Trophoblast cell (in vitro differentiated cells and primary cell): Measurements from ENCODE around the gene NTN5.
A peak's percentile ranks its signal among the peaks of the same experiment; 100 is the strongest.

ENCODE experiments used
- DNase-seq, 2 donors: peaks; one replicate each; pipeline ENCODE4 v3.0.0-alpha.2; 2016
- H2AFZ ChIP-seq: 2 replicates; pipeline ENCODE4 v1.6.1; 2013; ENCODE audit warnings: low read length, moderate library complexity, mild to moderate bottlenecking; ENCODE audit not compliant: insufficient read depth, poor library complexity
- H2AK5ac ChIP-seq: 2 replicates; pipeline ENCODE4 v1.6.1; 2013; ENCODE audit warnings: mild to moderate bottlenecking, low read length
- H2BK120ac ChIP-seq: 2 replicates; pipeline ENCODE4 v1.6.1; 2013; ENCODE audit warnings: low read length, mild to moderate bottlenecking, moderate library complexity; ENCODE audit not compliant: insufficient read depth, poor library complexity
- H2BK12ac ChIP-seq: 2 replicates; pipeline ENCODE4 v1.6.1; 2013; ENCODE audit warnings: mild to moderate bottlenecking, low read length, moderate library complexity
- H2BK5ac ChIP-seq: 2 replicates; pipeline ENCODE4 v1.6.1; 2013; ENCODE audit warnings: low read length, low read depth, moderate library complexity, mild to moderate bottlenecking; ENCODE audit not compliant: poor library complexity
- H3K14ac ChIP-seq: 2 replicates; pipeline ENCODE4 v1.6.1; 2013; ENCODE audit warnings: mild to moderate bottlenecking, low read length
- H3K18ac ChIP-seq: 2 replicates; pipeline ENCODE4 v1.6.1; 2013; ENCODE audit warnings: mild to moderate bottlenecking, low read length
- H3K23ac ChIP-seq: 2 replicates; pipeline ENCODE4 v1.6.1; 2013; ENCODE audit warnings: low read length
- H3K27ac ChIP-seq: 2 replicates; pipeline ENCODE4 v1.5.1; 2013; ENCODE audit warnings: low read depth, mild to moderate bottlenecking, inconsistent platforms, low read length, moderate library complexity
- H3K27me3 ChIP-seq: 2 replicates; pipeline ENCODE4 v1.6.1; 2013; ENCODE audit warnings: inconsistent platforms, mild to moderate bottlenecking, low read length, moderate library complexity; ENCODE audit not compliant: insufficient read depth
- H3K36me3 ChIP-seq, 2 experiments: 1 replicate in 1 of 2; 2 replicates in 1 of 2; pipeline ENCODE4 v1.6.1; 2013; ENCODE audit warnings: low read length in 2 of 2, mild to moderate bottlenecking in 2 of 2, moderate library complexity in 1 of 2; ENCODE audit not compliant: insufficient read depth in 2 of 2, control insufficient read depth in 1 of 2
- H3K4ac ChIP-seq: 2 replicates; pipeline ENCODE4 v1.6.1; 2013; ENCODE audit warnings: low read depth, mild to moderate bottlenecking, low read length, moderate library complexity
- H3K4me1 ChIP-seq, 2 experiments: 1 replicate in 1 of 2; 2 replicates in 1 of 2; pipeline ENCODE4 v1.6.1; 2013; ENCODE audit warnings: low read length in 2 of 2, mild to moderate bottlenecking in 2 of 2, moderate library complexity in 1 of 2; ENCODE audit not compliant: insufficient read depth in 2 of 2, control insufficient read depth in 1 of 2
- H3K4me2 ChIP-seq: 2 replicates; pipeline ENCODE4 v1.6.1; 2013; ENCODE audit warnings: inconsistent platforms, mild to moderate bottlenecking, low read length, moderate library complexity
- H3K4me3 ChIP-seq: 2 replicates; pipeline ENCODE4 v1.5.1; 2013; ENCODE audit warnings: mild to moderate bottlenecking, low read depth, low read length, inconsistent platforms
- H3K79me1 ChIP-seq: one replicate; pipeline ENCODE4 v1.6.1; 2013; ENCODE audit warnings: low read length
- H3K79me2 ChIP-seq: 2 replicates; pipeline ENCODE4 v1.6.1; 2013; ENCODE audit warnings: low read length, mild to moderate bottlenecking; ENCODE audit not compliant: control insufficient read depth, insufficient read depth, poor library complexity
- H3K9ac ChIP-seq: 2 replicates; pipeline ENCODE4 v1.6.1; 2013; ENCODE audit warnings: mild to moderate bottlenecking, low read length
- H3K9me3 ChIP-seq: 2 replicates; pipeline ENCODE4 v1.6.1; 2013; ENCODE audit warnings: low read depth, mild to moderate bottlenecking, control low read depth, inconsistent platforms, low read length; ENCODE audit not compliant: insufficient read depth
- H4K12ac ChIP-seq: 2 replicates; pipeline ENCODE4 v1.6.1; 2013; ENCODE audit warnings: low read depth, mild to moderate bottlenecking, low read length, moderate library complexity
- H4K8ac ChIP-seq: 2 replicates; pipeline ENCODE4 v1.6.1; 2013; ENCODE audit warnings: low read depth, mild to moderate bottlenecking, low read length, moderate library complexity
- H4K91ac ChIP-seq: one replicate; pipeline ENCODE4 v1.6.1; 2013; ENCODE audit warnings: low read depth, mild to moderate bottlenecking, low read length, moderate library complexity
- WGBS: extraction: QIAGEN DNeasy Blood & Tissue Kit; methylation state at CpG from one replicate; pipeline ENCODE4 v1.1.7; 2013; ENCODE audit warnings: missing lambda C conversion rate; ENCODE audit not compliant: insufficient read length, insufficient coverage; ENCODE audit errors: extremely low coverage; 5-methylcytosine and 5-hydroxymethylcytosine counted together

NTN5 gene

DNA sequence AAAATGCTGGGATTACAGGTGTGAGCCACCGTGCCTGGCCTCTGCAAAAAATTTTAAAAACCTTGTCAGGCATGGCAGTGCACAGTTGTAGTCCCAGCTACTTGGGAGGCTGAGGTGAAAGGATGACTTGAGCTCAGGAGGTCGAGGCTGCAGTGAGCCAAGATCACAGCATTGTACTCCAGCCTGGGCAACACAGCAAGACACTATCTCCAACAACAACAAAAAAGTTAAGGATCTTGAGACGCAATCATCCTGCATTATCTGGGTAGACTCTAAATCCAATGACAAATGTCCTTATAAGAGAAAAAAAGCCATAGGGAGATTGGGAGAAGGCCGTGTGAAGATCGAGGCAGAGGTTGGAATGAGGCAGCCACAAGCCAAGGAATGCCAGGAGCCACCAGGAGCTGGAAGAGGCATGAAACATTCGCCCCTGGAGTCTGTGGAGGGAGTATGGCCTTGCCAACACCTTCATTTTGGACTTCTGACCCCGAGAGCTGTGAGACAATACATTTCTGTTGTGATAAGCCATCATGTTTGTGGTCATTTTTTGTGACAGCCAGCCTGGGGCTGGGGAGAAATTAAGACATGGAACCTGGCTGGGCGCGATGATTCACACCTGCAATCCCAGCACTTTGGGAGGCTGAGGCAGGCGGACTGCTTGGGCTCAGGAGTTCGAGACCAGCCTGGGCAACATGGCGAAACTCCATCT is 21.7 kb downstream of the NTN5 start:
- Histone ChIP-seq H3K27me3 (no peaks in the 10 kb centered on the region), H2BK5ac (no peak overlapping the region), H3K4ac (no peak overlapping the region), H3K79me1 (no peaks in the 10 kb centered on the region), H3K9ac (no peak overlapping the region), H3K36me3 (no peaks in the 10 kb centered on the region), H3K27ac (no peak overlapping the region), H4K8ac (no peak overlapping the region), H2BK120ac (no peak overlapping the region), H3K14ac (no peak overlapping the region), H2AK5ac (no peak overlapping the region), H3K23ac (no peak overlapping the region), H2BK12ac (no peak overlapping the region), H3K4me2 (no peak overlapping the region), H3K79me2 (no peaks in the 10 kb centered on the region), H3K4me1 (peaks cover 0 to 2% of the 10 kb centered on the region in 2 experiments), H2AFZ (no peak overlapping the region), H4K12ac (no peak overlapping the region), H3K9me3 (peaks cover 2% of the 10 kb centered on the region), H4K91ac (no peak overlapping the region), H3K18ac (no peak overlapping the region), H3K4me3 (no peak overlapping the region)
- no peak for DNase-seq
- WGBS = no CpG with 5 or more reads among the region's 12 CpGs

DNA sequence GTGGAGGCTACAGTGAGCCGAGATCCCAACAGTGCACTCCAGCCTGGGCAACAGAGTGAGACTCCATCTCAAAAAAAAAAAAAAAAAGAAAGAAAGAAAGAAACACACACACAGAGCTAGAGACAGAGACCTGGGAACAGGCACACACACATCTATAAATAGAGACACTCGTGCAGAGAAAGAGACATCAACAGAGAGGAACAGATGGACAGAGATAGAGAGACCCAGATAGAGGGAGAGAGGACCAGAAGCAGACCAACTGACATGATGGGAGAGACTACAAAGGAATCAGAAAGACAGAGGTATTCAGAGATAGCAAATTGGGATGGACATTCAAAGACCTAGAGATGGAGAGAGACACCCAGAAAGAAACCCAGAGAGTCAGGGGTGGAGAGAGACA is 24.7 kb downstream of the NTN5 start:
- H3K18ac ChIP-seq = no peak overlapping the region
- no peak overlapping the region for H3K23ac ChIP-seq
- H3K79me2 ChIP-seq = no peaks in the 10 kb centered on the region
- no peak overlapping the region for H2BK120ac ChIP-seq
- H3K14ac ChIP-seq = no peak overlapping the region
- no peak overlapping the region for H4K12ac ChIP-seq
- H2AFZ ChIP-seq = no peak overlapping the region
- no peak overlapping the region for H3K4ac ChIP-seq
- no peak overlapping the region for H3K4me3 ChIP-seq
- H3K27me3 ChIP-seq = no peaks in the 10 kb centered on the region
- no peak overlapping the region for H3K9ac ChIP-seq
- H3K79me1 ChIP-seq = no peaks in the 10 kb centered on the region
- no peak overlapping the region for H2AK5ac ChIP-seq
- no peak overlapping the region for H4K91ac ChIP-seq
- no CpG with 5 or more reads among the region's 2 CpGs for WGBS
- no peak overlapping the region for H3K27ac ChIP-seq
- DNase-seq = no peak
- no peak overlapping the region for H2BK12ac ChIP-seq
- peaks cover 2% of the 10 kb centered on the region for H3K9me3 ChIP-seq
- no peaks in the 10 kb centered on the region for H3K36me3 ChIP-seq
- no peak overlapping the region for H2BK5ac ChIP-seq
- H3K4me2 ChIP-seq = no peak overlapping the region
- no peak overlapping the region for H4K8ac ChIP-seq
- peaks cover 6 to 13% of the 10 kb centered on the region in 2 experiments for H3K4me1 ChIP-seq

DNA sequence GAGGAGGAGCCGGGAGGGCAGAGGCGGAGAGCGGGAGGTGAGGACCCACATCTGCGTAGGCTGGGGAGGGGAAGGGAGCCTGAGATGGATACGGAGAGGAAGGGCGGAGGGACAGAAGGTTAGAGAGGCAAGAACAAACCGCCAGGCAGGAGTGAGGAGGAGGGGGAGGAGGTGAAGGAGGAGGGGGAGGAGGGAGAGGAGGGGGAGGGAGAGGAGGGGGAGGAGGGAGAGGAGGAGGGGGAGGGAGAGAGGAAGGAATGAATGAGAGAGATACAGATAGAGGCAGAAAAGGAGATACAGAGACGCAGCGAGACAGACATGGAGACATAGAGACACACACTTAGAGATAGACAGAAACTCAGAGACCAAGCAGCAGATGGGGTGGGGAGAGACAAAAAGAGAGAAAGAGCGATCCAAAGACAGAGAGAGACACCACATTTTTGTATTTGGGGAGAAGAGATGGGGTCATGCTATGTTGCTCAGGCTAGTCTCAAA is 26.0 kb downstream of the NTN5 start:
- Histone ChIP-seq H3K23ac (no peak overlapping the region), H3K27ac (no peak overlapping the region), H3K4ac (no peak overlapping the region), H2BK12ac (no peak overlapping the region), H2BK5ac (no peak overlapping the region), H3K9ac (no peak overlapping the region), H3K4me3 (no peak overlapping the region), H2AFZ (no peak overlapping the region), H3K36me3 (no peaks in the 10 kb centered on the region), H3K18ac (no peak overlapping the region), H3K4me2 (peak overlapping the region; percentile 90), H3K79me2 (no peaks in the 10 kb centered on the region), H2AK5ac (no peak overlapping the region), H4K8ac (no peak overlapping the region), H3K9me3 (peaks cover 2% of the 10 kb centered on the region), H3K4me1 (peaks cover 6 to 13% of the 10 kb centered on the region in 2 experiments), H3K27me3 (no peaks in the 10 kb centered on the region), H3K79me1 (no peaks in the 10 kb centered on the region), H3K14ac (no peak overlapping the region), H2BK120ac (no peak overlapping the region), H4K91ac (no peak overlapping the region), H4K12ac (no peak overlapping the region)
- no CpG with 5 or more reads among the region's 10 CpGs for WGBS
- no peak for DNase-seq

GRCh38 chr19:48646001-48646721 is 26.7 kb downstream of the NTN5 start, which contains the start of gene CA11:
Gene CA11, minus strand, starts transcription at chr19:48646187. Its CDS starts 555 bp downstream, at chr19:48645632.
- peaks cover under 1% of the 10 kb centered on the region for H3K9me3 ChIP-seq
- H3K14ac ChIP-seq = no peak within 1 kb of the TSS
- H3K4me1 ChIP-seq = peaks cover 6 to 13% of the 10 kb centered on the region in 2 experiments
- H3K18ac ChIP-seq = no peak within 1 kb of the TSS
- H3K4ac ChIP-seq = no peak within 1 kb of the TSS
- peak within 1 kb of the TSS; percentile 59 for H4K8ac ChIP-seq
- H2BK12ac ChIP-seq = no peak within 1 kb of the TSS
- H4K91ac ChIP-seq = no peak within 1 kb of the TSS
- peak within 1 kb of the TSS; percentile 90 for H3K4me2 ChIP-seq
- H3K4me3 ChIP-seq = peak within 1 kb of the TSS; percentile 59
- peak; percentile 79 to 87 for DNase-seq
- WGBS = no CpG with 5 or more reads among the region's 33 CpGs
- no peak within 1 kb of the TSS for H2AK5ac ChIP-seq
- H3K79me1 ChIP-seq = no peaks in the 10 kb centered on the region
- no peak within 1 kb of the TSS for H4K12ac ChIP-seq
- H2AFZ ChIP-seq = peak within 1 kb of the TSS; percentile 14
- H3K23ac ChIP-seq = no peak within 1 kb of the TSS
- no peak within 1 kb of the TSS for H3K27ac ChIP-seq
- H3K36me3 ChIP-seq = no peaks in the 10 kb centered on the region
- no peak within 1 kb of the TSS for H3K9ac ChIP-seq
- H2BK5ac ChIP-seq = no peak within 1 kb of the TSS
- H2BK120ac ChIP-seq = no peak within 1 kb of the TSS
- no peaks in the 10 kb centered on the region for H3K79me2 ChIP-seq
- H3K27me3 ChIP-seq = no peaks in the 10 kb centered on the region
